Measurements from ENCODE around the gene GCFC2.

GCFC2 gene

GRCh38 chr2:75666911-75667310, 43.8 kb downstream of the GCFC2 start:
- no peak overlapping the region for H2AK5ac ChIP-seq (ENCODE audit: low read depth, low read length)

DNA sequence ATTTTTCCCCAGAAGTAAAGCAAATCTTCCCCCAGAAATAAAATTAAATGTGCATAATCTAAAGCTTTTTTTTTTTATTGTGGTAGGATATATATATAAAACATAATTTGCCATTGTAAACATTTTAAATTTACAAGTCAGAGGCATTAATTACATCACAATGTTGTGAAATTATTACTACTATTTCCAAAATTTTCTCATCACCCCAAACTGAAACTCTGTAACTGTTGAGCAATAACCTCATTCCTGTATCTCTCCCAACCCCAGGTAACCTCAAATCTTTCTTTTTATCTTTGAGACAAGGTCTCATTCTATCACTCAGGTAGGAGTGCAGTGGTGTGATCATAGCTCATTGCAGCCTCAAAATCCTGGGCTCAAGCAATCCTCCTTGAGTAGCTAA, 52.9 kb downstream of the GCFC2 start:
- H2AK5ac ChIP-seq (ENCODE audit: low read depth, low read length): no peak overlapping the region
- no peak overlapping the region for H3K23ac ChIP-seq (ENCODE audit: low read depth, low read length, poor library complexity)
- no peak overlapping the region for H3K4me2 ChIP-seq (ENCODE audit: insufficient read depth, low read length, poor library complexity, severe bottlenecking)
- DNase-seq (ENCODE audit: low spot score): no peak
- H2BK5ac ChIP-seq (ENCODE audit: low read length): no peak overlapping the region
- no peak overlapping the region for H3K4ac ChIP-seq (ENCODE audit: low read length)
- no peaks in the 10 kb centered on the region for H3K27me3 ChIP-seq (ENCODE audit: control insufficient read depth in 3 of 3, insufficient read depth in 3 of 3, low read depth in 1 of 3, low read length in 3 of 3)
- peaks cover 0 to 23% of the 10 kb centered on the region in 2 donors for H3K9me3 ChIP-seq (replicated peaks in 1 of 2; ENCODE audit: control insufficient read depth in 2 of 2, insufficient read depth in 1 of 2, low read depth in 1 of 2, low read length in 2 of 2)
- no peak overlapping the region for H3K14ac ChIP-seq (ENCODE audit: low read length)
- H3K18ac ChIP-seq (ENCODE audit: low read length): no peak overlapping the region
- H2BK120ac ChIP-seq (ENCODE audit: low read depth, low read length): no peak overlapping the region
- H3K4me1 ChIP-seq (ENCODE audit: control insufficient read depth in 2 of 2, insufficient read depth in 1 of 2, low read depth in 1 of 2, low read length in 2 of 2): no peaks in the 10 kb centered on the region
- H3K79me1 ChIP-seq (ENCODE audit: low read depth, low read length): no peaks in the 10 kb centered on the region
- H3K27ac ChIP-seq (replicated peaks; ENCODE audit: low read length): no peak overlapping the region
- H2AFZ ChIP-seq (ENCODE audit: low read length): no peak overlapping the region
- H4K8ac ChIP-seq (ENCODE audit: low read depth, low read length): no peak overlapping the region
- H3K9ac ChIP-seq (ENCODE audit: low read depth, low read length, poor library complexity): no peak overlapping the region
- peaks cover 17 to 100% of the 10 kb centered on the region in 2 donors for H3K36me3 ChIP-seq (replicated peaks in 1 of 2; ENCODE audit: control insufficient read depth in 2 of 2, insufficient read depth in 2 of 2, low read length in 2 of 2)
- H2BK15ac ChIP-seq (ENCODE audit: low read length): no peak overlapping the region
- H3K4me3 ChIP-seq (ENCODE audit: low read length in 2 of 2): no peak overlapping the region
- H2BK12ac ChIP-seq (ENCODE audit: low read length): no peak overlapping the region
- no peak overlapping the region for H4K91ac ChIP-seq (ENCODE audit: low read depth, low read length, poor library complexity)

More at GRCh38 chr2:75666911-75667310, 43.8 kb downstream of the GCFC2 start:
- Histone ChIP-seq H3K79me1 (ENCODE audit: low read depth, low read length) (no peaks in the 10 kb centered on the region), H4K8ac (ENCODE audit: low read depth, low read length) (no peak overlapping the region), H3K14ac (ENCODE audit: low read length) (no peak overlapping the region), H2BK5ac (ENCODE audit: low read length) (no peak overlapping the region), H3K23ac (ENCODE audit: low read depth, low read length, poor library complexity) (no peak overlapping the region), H3K9me3 (replicated peaks in 1 of 2; ENCODE audit: control insufficient read depth in 2 of 2, insufficient read depth in 1 of 2, low read depth in 1 of 2, low read length in 2 of 2) (no peaks in the 10 kb centered on the region), H3K27me3 (ENCODE audit: control insufficient read depth in 3 of 3, insufficient read depth in 3 of 3, low read depth in 1 of 3, low read length in 3 of 3) (no peaks in the 10 kb centered on the region), H3K27ac (replicated peaks; ENCODE audit: low read length) (no peak overlapping the region), H3K18ac (ENCODE audit: low read length) (no peak overlapping the region), H3K9ac (ENCODE audit: low read depth, low read length, poor library complexity) (no peak overlapping the region), H2BK12ac (ENCODE audit: low read length) (no peak overlapping the region), H3K4me2 (ENCODE audit: insufficient read depth, low read length, poor library complexity, severe bottlenecking) (no peak overlapping the region), H3K4me1 (ENCODE audit: control insufficient read depth in 2 of 2, insufficient read depth in 1 of 2, low read depth in 1 of 2, low read length in 2 of 2) (no peaks in the 10 kb centered on the region), H3K4ac (ENCODE audit: low read length) (no peak overlapping the region), H2BK120ac (ENCODE audit: low read depth, low read length) (no peak overlapping the region), H2AFZ (ENCODE audit: low read length) (no peak overlapping the region), H4K91ac (ENCODE audit: low read depth, low read length, poor library complexity) (no peak overlapping the region), H3K4me3 (ENCODE audit: low read length in 2 of 2) (no peak overlapping the region), H2BK15ac (ENCODE audit: low read length) (no peak overlapping the region), H3K36me3 (replicated peaks in 1 of 2; ENCODE audit: control insufficient read depth in 2 of 2, insufficient read depth in 2 of 2, low read length in 2 of 2) (peaks cover 3 to 92% of the 10 kb centered on the region in 2 donors)
- WGBS, 2 donors (ENCODE audit: extremely low coverage in 2 of 2, insufficient read length in 2 of 2, insufficient replicate concordance in 1 of 2): no CpG with 5 or more reads among the region's 6 CpGs
- no peak for DNase-seq (ENCODE audit: low spot score)

DNA sequence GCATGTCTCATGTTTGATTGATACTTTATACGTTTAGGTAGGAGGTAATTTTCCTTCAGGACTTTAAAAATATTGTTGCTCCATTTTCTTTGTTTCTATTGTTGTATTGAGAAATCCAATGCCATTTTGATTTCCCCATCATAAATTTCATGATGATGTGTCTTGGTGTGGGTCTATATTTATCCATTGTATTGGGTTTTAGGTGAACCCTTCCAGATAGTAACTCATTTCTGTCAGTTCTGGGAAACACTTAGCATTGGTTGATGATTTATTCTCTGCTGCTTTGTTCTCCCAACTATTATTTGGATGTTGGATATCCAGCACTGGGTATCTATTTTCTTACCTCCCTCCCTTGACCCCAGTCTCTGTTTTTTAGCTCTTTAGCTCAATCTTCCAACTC, 54.2 kb downstream of the GCFC2 start:
- no peaks in the 10 kb centered on the region for H3K27me3 ChIP-seq (ENCODE audit: control insufficient read depth in 3 of 3, insufficient read depth in 3 of 3, low read depth in 1 of 3, low read length in 3 of 3)

GRCh38 chr2:75655861-75656260, 54.9 kb downstream of the GCFC2 start:
- no peak overlapping the region for H2BK5ac ChIP-seq (ENCODE audit: low read length)
- peaks cover 0 to 23% of the 10 kb centered on the region in 2 donors for H3K9me3 ChIP-seq (replicated peaks in 1 of 2; ENCODE audit: control insufficient read depth in 2 of 2, insufficient read depth in 1 of 2, low read depth in 1 of 2, low read length in 2 of 2)
- no peak overlapping the region for H2AFZ ChIP-seq (ENCODE audit: low read length)
- H4K91ac ChIP-seq (ENCODE audit: low read depth, low read length, poor library complexity): no peak overlapping the region
- H3K4me1 ChIP-seq (ENCODE audit: control insufficient read depth in 2 of 2, insufficient read depth in 1 of 2, low read depth in 1 of 2, low read length in 2 of 2): no peaks in the 10 kb centered on the region
- H3K4ac ChIP-seq (ENCODE audit: low read length): no peak overlapping the region
- no peak overlapping the region for H2BK12ac ChIP-seq (ENCODE audit: low read length)
- no peak overlapping the region for H3K9ac ChIP-seq (ENCODE audit: low read depth, low read length, poor library complexity)
- H2AK5ac ChIP-seq (ENCODE audit: low read depth, low read length): no peak overlapping the region
- H3K14ac ChIP-seq (ENCODE audit: low read length): no peak overlapping the region
- DNase-seq (ENCODE audit: low spot score): no peak
- no peak overlapping the region for H2BK15ac ChIP-seq (ENCODE audit: low read length)
- no peak overlapping the region for H3K27ac ChIP-seq (replicated peaks; ENCODE audit: low read length)
- H3K4me2 ChIP-seq (ENCODE audit: insufficient read depth, low read length, poor library complexity, severe bottlenecking): no peak overlapping the region
- H3K79me1 ChIP-seq (ENCODE audit: low read depth, low read length): no peaks in the 10 kb centered on the region
- no CpG with 5 or more reads among the region's 1 CpG for WGBS, 2 donors (ENCODE audit: extremely low coverage in 2 of 2, insufficient read length in 2 of 2, insufficient replicate concordance in 1 of 2)
- H2BK120ac ChIP-seq (ENCODE audit: low read depth, low read length): no peak overlapping the region
- H3K27me3 ChIP-seq (ENCODE audit: control insufficient read depth in 3 of 3, insufficient read depth in 3 of 3, low read depth in 1 of 3, low read length in 3 of 3): no peaks in the 10 kb centered on the region
- no peak overlapping the region for H3K4me3 ChIP-seq (ENCODE audit: low read length in 2 of 2)
- peaks cover 21 to 100% of the 10 kb centered on the region in 2 donors for H3K36me3 ChIP-seq (replicated peaks in 1 of 2; ENCODE audit: control insufficient read depth in 2 of 2, insufficient read depth in 2 of 2, low read length in 2 of 2)
- no peak overlapping the region for H3K23ac ChIP-seq (ENCODE audit: low read depth, low read length, poor library complexity)
- no peak overlapping the region for H4K8ac ChIP-seq (ENCODE audit: low read depth, low read length)
- no peak overlapping the region for H3K18ac ChIP-seq (ENCODE audit: low read length)

More for the DNA sequence above, 54.2 kb downstream of the GCFC2 start:
- Histone ChIP-seq H3K14ac (ENCODE audit: low read length) (no peak overlapping the region), H3K4me3 (ENCODE audit: low read length in 2 of 2) (no peak overlapping the region), H2AFZ (ENCODE audit: low read length) (no peak overlapping the region), H2BK120ac (ENCODE audit: low read depth, low read length) (no peak overlapping the region), H3K27ac (replicated peaks; ENCODE audit: low read length) (no peak overlapping the region), H2BK12ac (ENCODE audit: low read length) (no peak overlapping the region), H3K18ac (ENCODE audit: low read length) (no peak overlapping the region), H2BK5ac (ENCODE audit: low read length) (no peak overlapping the region), H4K91ac (ENCODE audit: low read depth, low read length, poor library complexity) (no peak overlapping the region), H3K9me3 (replicated peaks in 1 of 2; ENCODE audit: control insufficient read depth in 2 of 2, insufficient read depth in 1 of 2, low read depth in 1 of 2, low read length in 2 of 2) (peaks cover 0 to 23% of the 10 kb centered on the region in 2 donors), H3K23ac (ENCODE audit: low read depth, low read length, poor library complexity) (no peak overlapping the region), H3K4ac (ENCODE audit: low read length) (no peak overlapping the region), H2AK5ac (ENCODE audit: low read depth, low read length) (no peak overlapping the region), H4K8ac (ENCODE audit: low read depth, low read length) (no peak overlapping the region), H3K9ac (ENCODE audit: low read depth, low read length, poor library complexity) (no peak overlapping the region), H3K36me3 (replicated peaks in 1 of 2; ENCODE audit: control insufficient read depth in 2 of 2, insufficient read depth in 2 of 2, low read length in 2 of 2) (peaks cover 17 to 100% of the 10 kb centered on the region in 2 donors), H3K79me1 (ENCODE audit: low read depth, low read length) (no peaks in the 10 kb centered on the region), H3K4me1 (ENCODE audit: control insufficient read depth in 2 of 2, insufficient read depth in 1 of 2, low read depth in 1 of 2, low read length in 2 of 2) (no peaks in the 10 kb centered on the region), H2BK15ac (ENCODE audit: low read length) (no peak overlapping the region), H3K4me2 (ENCODE audit: insufficient read depth, low read length, poor library complexity, severe bottlenecking) (no peak overlapping the region)
- WGBS, 2 donors (ENCODE audit: extremely low coverage in 2 of 2, insufficient read length in 2 of 2, insufficient replicate concordance in 1 of 2): no CpG with 5 or more reads among the region's 1 CpG
- no peak for DNase-seq (ENCODE audit: low spot score)

All from neuronal stem cell (in vitro differentiated cells).